Measurements from ENCODE around the gene GOLT1A.

GRCh38 chr1:204205486-204205885, 8.3 kb downstream of the GOLT1A start:
- no peak for TF ChIP-seq NR2C2 (IDR thresholded peaks at IDR 0.05; ENCODE audit: borderline replicate concordance, control insufficient read depth, insufficient read length, low read depth)
- no peak for TF ChIP-seq MYC (IDR thresholded peaks at IDR 0.05; ENCODE audit: insufficient read depth, insufficient read length, insufficient replicate concordance, low read length, severe bottlenecking)
- TF ChIP-seq, protein P1, sequence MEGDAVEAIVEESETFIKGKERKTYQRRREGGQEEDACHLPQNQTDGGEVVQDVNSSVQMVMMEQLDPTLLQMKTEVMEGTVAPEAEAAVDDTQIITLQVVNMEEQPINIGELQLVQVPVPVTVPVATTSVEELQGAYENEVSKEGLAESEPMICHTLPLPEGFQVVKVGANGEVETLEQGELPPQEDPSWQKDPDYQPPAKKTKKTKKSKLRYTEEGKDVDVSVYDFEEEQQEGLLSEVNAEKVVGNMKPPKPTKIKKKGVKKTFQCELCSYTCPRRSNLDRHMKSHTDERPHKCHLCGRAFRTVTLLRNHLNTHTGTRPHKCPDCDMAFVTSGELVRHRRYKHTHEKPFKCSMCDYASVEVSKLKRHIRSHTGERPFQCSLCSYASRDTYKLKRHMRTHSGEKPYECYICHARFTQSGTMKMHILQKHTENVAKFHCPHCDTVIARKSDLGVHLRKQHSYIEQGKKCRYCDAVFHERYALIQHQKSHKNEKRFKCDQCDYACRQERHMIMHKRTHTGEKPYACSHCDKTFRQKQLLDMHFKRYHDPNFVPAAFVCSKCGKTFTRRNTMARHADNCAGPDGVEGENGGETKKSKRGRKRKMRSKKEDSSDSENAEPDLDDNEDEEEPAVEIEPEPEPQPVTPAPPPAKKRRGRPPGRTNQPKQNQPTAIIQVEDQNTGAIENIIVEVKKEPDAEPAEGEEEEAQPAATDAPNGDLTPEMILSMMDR (IDR thresholded peaks at IDR 0.05 in 2 of 3, conservative IDR thresholded peaks at IDR 0.05 in 1 of 3; ENCODE audit: control insufficient read depth in 2 of 3, extremely low read depth in 1 of 3, insufficient read depth in 1 of 3, low read depth in 3 of 3, low read length in 3 of 3) = no peak
- no peak for TF ChIP-seq NR2C1 (IDR thresholded peaks at IDR 0.05)
- TF ChIP-seq RAD51 (IDR thresholded peaks at IDR 0.05) = no peak
- TF ChIP-seq MAX (IDR thresholded peaks at IDR 0.05; ENCODE audit: low read depth, low read length) = no peak
- TF ChIP-seq ZBTB33 (IDR thresholded peaks at IDR 0.05) = no peak
- no peak for TF ChIP-seq SMC3 (IDR thresholded peaks at IDR 0.05; ENCODE audit: borderline replicate concordance, low read length)
- TF ChIP-seq CEBPB (IDR thresholded peaks at IDR 0.05; ENCODE audit: borderline replicate concordance in 1 of 2, low read depth in 2 of 2, low read length in 2 of 2) = no peak
- no peak for TF ChIP-seq SREBF2 (IDR thresholded peaks at IDR 0.05; ENCODE audit: low read length)
- no peak for TF ChIP-seq BMI1 (IDR thresholded peaks at IDR 0.05; ENCODE audit: borderline replicate concordance)
- TF ChIP-seq SMARCA5 (IDR thresholded peaks at IDR 0.05) = no peak
